Endothelial cell of umbilical vein (primary cell): Measurements from ENCODE around the gene ECEL1.

Source experiments
- EZH2 ChIP-seq: IDR thresholded peaks from 2 replicates; pipeline ENCODE4 v1.6.1; 2012; ENCODE audit warnings: borderline replicate concordance, low read depth, mild to moderate bottlenecking, moderate library complexity, low read length, inconsistent platforms; ENCODE audit not compliant: severe bottlenecking
- POLR2A ChIP-seq: IDR thresholded peaks from 2 replicates; pipeline ENCODE4 v1.6.1; 2012; ENCODE audit warnings: low read depth, mild to moderate bottlenecking, control low read depth, low read length
- POLR2AphosphoS5 ChIP-seq: IDR thresholded peaks from 2 replicates; pipeline ENCODE4 v1.6.1; 2012; ENCODE audit warnings: low read depth, mild to moderate bottlenecking, control low read depth, low read length, moderate library complexity; ENCODE audit not compliant: insufficient read depth
- TF ChIP-seq, protein P1 (sequence below), 2 donors: IDR thresholded peaks; 1 replicate in 1 of 2; 2 replicates in 1 of 2; pipeline ENCODE4 v1.5.1; 2011; ENCODE audit warnings: low read length in 2 of 2, mild to moderate bottlenecking in 2 of 2, moderate library complexity in 2 of 2, control low read depth in 1 of 2, inconsistent platforms in 1 of 2, low read depth in 1 of 2; ENCODE audit not compliant: insufficient read depth in 1 of 2; ENCODE audit errors: extremely low read depth in 1 of 2
- TF ChIP-seq, protein P2 (sequence below): IDR thresholded peaks from 2 replicates; pipeline ENCODE4 v1.6.1; 2011; ENCODE audit not compliant: insufficient read depth, insufficient read length

DNA sequence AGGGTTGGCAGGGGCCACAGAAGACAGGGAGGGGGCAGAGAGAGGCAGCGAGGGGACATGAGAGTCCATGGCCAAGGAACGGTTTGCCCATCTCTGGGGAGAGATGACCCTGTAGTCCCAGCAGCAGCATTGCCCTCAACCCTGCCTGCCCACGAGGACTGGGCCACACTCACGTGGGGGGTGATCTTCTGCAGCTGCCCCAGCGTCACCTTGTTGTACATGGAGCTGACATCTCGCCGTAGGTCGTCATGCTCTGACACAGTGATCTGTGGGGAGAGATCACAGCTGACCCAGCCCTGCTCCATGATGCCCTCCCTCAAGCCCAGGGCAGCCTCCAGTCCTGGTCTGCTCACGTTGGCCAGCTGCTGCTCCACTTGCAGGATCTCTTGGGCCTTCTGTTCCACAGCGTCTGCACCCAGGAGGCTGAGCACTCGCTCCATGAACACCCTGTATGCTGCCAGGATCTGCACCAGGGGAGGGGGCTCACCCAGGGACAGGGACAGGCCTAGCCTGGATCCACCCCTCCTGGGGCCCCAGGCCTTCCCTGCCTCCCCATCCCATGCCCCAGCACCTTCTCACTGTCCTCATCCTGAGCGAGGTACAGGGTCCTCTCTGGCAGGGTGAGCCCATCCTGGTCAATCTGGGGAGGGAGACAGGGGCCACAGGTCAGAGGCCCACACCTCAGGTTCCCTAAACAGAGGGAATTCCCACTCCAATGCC lies 2.8 kb downstream of the ECEL1 start:
- TF ChIP-seq, protein P1, sequence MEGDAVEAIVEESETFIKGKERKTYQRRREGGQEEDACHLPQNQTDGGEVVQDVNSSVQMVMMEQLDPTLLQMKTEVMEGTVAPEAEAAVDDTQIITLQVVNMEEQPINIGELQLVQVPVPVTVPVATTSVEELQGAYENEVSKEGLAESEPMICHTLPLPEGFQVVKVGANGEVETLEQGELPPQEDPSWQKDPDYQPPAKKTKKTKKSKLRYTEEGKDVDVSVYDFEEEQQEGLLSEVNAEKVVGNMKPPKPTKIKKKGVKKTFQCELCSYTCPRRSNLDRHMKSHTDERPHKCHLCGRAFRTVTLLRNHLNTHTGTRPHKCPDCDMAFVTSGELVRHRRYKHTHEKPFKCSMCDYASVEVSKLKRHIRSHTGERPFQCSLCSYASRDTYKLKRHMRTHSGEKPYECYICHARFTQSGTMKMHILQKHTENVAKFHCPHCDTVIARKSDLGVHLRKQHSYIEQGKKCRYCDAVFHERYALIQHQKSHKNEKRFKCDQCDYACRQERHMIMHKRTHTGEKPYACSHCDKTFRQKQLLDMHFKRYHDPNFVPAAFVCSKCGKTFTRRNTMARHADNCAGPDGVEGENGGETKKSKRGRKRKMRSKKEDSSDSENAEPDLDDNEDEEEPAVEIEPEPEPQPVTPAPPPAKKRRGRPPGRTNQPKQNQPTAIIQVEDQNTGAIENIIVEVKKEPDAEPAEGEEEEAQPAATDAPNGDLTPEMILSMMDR (IDR thresholded peaks at IDR 0.05; ENCODE audit: extremely low read depth in 1 of 2, insufficient read depth in 1 of 2, low read depth in 1 of 2, low read length in 2 of 2) = no peak
- no peak for TF ChIP-seq POLR2A
- no peak for TF ChIP-seq EZH2
- TF ChIP-seq POLR2AphosphoS5 = no peak
- TF ChIP-seq, protein P2, sequence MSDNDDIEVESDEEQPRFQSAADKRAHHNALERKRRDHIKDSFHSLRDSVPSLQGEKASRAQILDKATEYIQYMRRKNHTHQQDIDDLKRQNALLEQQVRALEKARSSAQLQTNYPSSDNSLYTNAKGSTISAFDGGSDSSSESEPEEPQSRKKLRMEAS = no peak
